Memory B cell (primary cell): ENCODE measurements around the gene MKNK1.

ENCODE experiments used
- ATAC-seq: fragments of 150-1000 bp; cut with Tn5 transposase; 2 replicates; pipeline ENCODE4 v1.10.0; 2021; ENCODE audit warnings: low read depth, mild to moderate bottlenecking, moderate library complexity
- DNase-seq, 2 donors: peaks; one replicate each; pipeline ENCODE4 v3.0.0; 2022; ENCODE audit warnings: low spot score in 2 of 2
- H3K27ac Mint-ChIP-seq: one replicate; pipeline ENCODE4 v1.8.0; 2022; ENCODE audit warnings: mild to moderate bottlenecking, moderate library complexity, mixed read lengths
- H3K27me3 Mint-ChIP-seq: one replicate; pipeline ENCODE4 v1.8.0; 2022; ENCODE audit warnings: mixed read lengths
- H3K36me3 Mint-ChIP-seq: one replicate; pipeline ENCODE4 v1.8.0; 2022; ENCODE audit warnings: mild to moderate bottlenecking, mixed read lengths
- H3K4me1 Mint-ChIP-seq: one replicate; pipeline ENCODE4 v1.8.0; 2022; ENCODE audit warnings: mixed read lengths
- H3K4me3 Mint-ChIP-seq: one replicate; pipeline ENCODE4 v1.8.0; 2022; ENCODE audit warnings: mild to moderate bottlenecking, moderate library complexity, mixed read lengths
- H3K9me3 Mint-ChIP-seq: one replicate; pipeline ENCODE4 v1.8.0; 2022; ENCODE audit warnings: mixed read lengths

MKNK1 gene

DNA sequence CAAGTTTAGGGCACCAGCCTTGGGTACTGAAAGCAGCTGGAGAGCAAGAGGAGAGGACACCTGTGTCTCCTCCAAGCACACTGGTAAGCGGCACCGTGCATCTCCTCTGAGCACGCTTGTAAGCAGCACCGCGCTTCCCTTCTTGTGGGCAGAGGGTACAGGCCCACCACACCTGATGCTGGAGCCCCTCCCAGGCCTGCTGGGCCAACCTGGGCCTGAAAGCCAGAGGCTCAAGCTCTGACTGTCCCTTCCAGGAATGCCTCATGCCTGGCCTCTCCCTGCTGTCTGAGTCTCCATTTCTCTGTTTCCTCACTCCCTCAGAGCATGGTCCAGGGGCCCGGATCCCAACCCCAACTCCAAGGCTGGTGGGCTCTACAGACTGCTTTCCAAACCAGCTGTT is 88.5 kb downstream of the MKNK1 start:
- ATAC-seq, result no peak
- H3K4me1 Mint-ChIP-seq, result peaks cover 2% of the 10 kb centered on the region
- H3K27me3 Mint-ChIP-seq, result peaks cover 28% of the 10 kb centered on the region

DNA sequence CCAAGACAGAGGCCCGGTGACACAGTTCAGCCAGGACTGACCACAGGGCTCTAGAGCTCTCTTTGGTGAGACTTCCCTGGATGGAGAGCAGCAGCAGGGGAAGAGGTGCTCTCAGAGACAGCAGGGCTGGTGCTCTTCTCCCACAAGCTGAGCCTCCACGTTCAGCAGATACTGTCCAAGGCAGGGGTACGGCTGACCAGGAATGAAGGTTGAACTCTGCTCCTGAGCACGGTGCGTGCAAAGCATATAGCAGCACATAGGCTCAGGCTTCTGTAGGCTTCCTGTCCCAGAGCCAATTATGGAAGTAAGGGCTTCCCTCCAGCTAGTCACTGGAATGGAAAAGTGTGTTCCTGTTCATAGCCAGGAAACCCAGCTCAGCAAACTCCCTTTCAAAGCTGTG is 90.5 kb downstream of the MKNK1 start:
- ATAC-seq, result no peak
- Mint-ChIP-seq H3K9me3 (no peaks in the 10 kb centered on the region), H3K4me1 (peaks cover 2% of the 10 kb centered on the region), H3K27me3 (peaks cover 23% of the 10 kb centered on the region), H3K27ac (no peak overlapping the region), H3K4me3 (no peak overlapping the region), H3K36me3 (no peaks in the 10 kb centered on the region)
- DNase-seq, result no peak

More for the DNA sequence above, 88.5 kb downstream of the MKNK1 start:
- no peak for DNase-seq
- H3K9me3 Mint-ChIP-seq, result no peaks in the 10 kb centered on the region
- no peak overlapping the region for H3K27ac Mint-ChIP-seq
- no peak overlapping the region for H3K4me3 Mint-ChIP-seq
- no peaks in the 10 kb centered on the region for H3K36me3 Mint-ChIP-seq

DNA sequence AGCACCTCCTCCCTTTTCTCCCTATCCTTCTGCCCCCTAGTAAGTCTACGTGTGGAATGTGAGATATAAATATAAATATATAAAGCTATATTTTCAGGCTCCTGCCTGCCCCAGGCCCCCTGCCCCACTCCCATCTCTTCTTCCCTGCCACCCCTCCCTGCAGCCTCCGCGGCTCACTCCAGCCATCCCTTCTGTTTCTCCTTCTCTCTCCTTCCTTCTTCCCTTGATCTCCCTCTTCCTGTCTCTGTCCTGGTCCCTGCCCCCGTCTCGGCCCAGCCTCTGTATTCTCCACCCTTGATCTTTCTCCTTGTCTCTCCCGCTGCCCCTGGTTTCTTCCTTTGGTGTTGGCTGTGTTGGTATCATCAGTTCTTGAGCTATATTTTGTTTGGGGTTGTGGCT is 91.3 kb downstream of the MKNK1 start:
- H3K27ac Mint-ChIP-seq, result no peak overlapping the region
- no peaks in the 10 kb centered on the region for H3K36me3 Mint-ChIP-seq
- H3K9me3 Mint-ChIP-seq, result no peaks in the 10 kb centered on the region
- DNase-seq, result no peak
- ATAC-seq, result no peak
- H3K27me3 Mint-ChIP-seq, result peaks cover 21% of the 10 kb centered on the region
- H3K4me3 Mint-ChIP-seq, result no peak overlapping the region
- H3K4me1 Mint-ChIP-seq, result peaks cover 2% of the 10 kb centered on the region

DNA sequence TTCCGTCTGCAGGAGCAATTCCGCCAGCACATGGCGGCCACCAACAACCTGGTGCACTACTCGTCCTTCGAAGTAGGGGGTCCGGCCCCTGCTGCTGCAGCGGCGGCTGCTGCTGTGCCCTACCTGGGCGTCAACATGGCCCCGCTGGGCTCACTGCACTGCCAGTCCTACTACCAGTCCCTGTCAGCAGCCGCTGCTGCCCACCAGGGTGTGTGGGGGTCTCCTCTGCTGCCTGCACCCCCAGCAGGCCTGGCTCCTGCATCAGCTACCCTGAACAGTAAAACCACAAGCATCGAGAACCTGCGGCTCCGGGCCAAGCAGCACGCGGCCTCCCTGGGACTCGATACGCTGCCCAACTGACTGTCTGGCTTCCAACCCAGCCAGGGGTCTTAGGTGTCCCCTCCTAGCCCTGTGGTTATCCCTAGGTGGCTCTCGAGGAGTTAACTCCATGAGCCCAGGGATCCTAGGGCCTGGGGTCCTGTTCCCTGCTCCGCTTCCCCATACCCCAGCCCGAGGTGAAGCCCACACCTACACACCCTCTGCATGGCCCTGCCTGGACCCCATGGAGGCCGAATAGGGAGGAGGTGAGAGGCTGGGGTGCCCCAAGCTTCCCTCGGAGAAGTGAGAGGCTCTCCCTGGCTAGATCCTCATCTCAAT is 91.8 kb downstream of the MKNK1 start:
- Mint-ChIP-seq H3K4me3 (no peak overlapping the region), H3K4me1 (peaks cover 1% of the 10 kb centered on the region)
- ATAC-seq, result no peak

DNA sequence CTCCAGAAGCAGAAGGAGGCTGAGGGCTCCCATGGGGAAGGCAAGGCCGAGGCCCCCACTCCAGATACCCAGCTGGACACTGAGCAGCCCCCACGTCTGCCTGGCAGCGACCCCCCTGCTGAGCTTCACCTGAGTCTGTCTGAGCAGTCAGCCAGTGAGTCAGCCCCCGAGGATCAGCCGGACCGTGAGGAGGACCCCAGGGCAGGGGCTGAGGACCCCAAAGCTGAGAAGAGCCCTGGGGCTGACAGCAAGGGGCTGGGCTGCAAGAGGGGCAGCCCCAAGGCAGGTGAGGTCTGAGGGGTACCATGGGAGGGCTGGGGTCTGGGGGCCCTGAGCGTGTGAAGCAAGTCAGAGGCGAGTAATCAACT is 93.1 kb downstream of the MKNK1 start:
- Mint-ChIP-seq H3K27ac (no peak overlapping the region), H3K4me3 (no peak overlapping the region)

More for the DNA sequence above, 91.8 kb downstream of the MKNK1 start:
- Mint-ChIP-seq H3K27ac (no peak overlapping the region), H3K27me3 (peaks cover 20% of the 10 kb centered on the region), H3K9me3 (no peaks in the 10 kb centered on the region), H3K36me3 (no peaks in the 10 kb centered on the region)
- DNase-seq, result no peak

DNA sequence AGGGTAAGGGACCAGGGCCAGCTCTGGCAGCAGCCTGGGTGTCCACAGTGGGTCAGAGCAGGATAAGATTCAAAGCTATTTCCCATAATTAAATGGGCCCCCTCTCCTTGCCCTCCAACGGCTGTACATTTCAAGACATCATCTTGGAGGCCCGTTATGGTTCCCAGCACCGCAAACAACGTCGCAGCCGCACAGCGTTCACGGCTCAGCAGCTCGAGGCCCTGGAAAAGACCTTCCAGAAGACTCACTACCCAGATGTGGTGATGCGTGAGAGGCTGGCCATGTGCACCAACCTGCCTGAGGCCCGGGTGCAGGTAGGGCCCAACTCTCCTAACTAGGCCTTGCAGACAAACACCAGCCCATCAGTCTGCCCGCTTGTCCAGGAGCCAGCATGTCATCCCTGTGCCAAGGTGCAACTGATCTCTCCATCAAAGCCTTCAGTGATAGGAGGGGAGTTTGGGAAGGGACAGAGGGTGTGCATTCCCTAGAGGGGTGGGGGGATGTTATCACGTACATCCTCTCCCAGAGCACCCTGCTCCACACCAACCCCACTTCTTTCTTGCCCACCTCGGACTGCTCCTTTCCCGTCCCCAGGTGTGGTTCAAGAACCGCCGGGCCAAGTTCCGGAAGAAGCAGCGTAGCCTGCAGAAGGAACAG is 93.6 kb downstream of the MKNK1 start:
- Mint-ChIP-seq H3K9me3 (no peaks in the 10 kb centered on the region), H3K36me3 (no peaks in the 10 kb centered on the region), H3K27me3 (peaks cover 17% of the 10 kb centered on the region), H3K27ac (no peak overlapping the region), H3K4me1 (no peaks in the 10 kb centered on the region), H3K4me3 (no peak overlapping the region)
- DNase-seq, result no peak
- no peak for ATAC-seq

More for the DNA sequence above, 93.1 kb downstream of the MKNK1 start:
- Mint-ChIP-seq H3K4me1 (no peaks in the 10 kb centered on the region), H3K27me3 (peaks cover 18% of the 10 kb centered on the region), H3K36me3 (no peaks in the 10 kb centered on the region), H3K9me3 (no peaks in the 10 kb centered on the region)
- DNase-seq (no peak), ATAC-seq (no peak)

DNA sequence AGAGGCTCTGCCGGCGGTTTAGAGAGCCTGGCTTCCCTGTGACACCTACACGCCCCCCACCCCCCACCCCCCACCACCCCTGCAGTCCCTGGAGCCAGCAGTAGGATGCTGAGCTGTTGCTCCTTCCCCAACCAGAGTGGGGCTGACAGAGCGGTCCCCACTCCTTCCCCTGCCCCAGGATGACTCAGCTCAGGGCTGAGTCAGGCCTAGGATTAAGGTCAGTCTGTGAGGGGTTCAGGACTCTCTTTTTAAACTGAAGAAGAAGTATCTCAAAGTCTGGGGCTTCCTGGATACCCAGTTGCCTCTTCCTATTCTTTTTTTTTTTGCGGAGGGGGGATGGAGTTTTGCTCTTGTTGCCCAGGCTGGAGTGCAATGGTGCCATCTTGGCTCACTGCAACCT is 95.3 kb downstream of the MKNK1 start:
- ATAC-seq, result no peak
- peaks cover 13% of the 10 kb centered on the region for H3K27me3 Mint-ChIP-seq
- no peaks in the 10 kb centered on the region for H3K36me3 Mint-ChIP-seq
- no peaks in the 10 kb centered on the region for H3K9me3 Mint-ChIP-seq
- no peak overlapping the region for H3K4me3 Mint-ChIP-seq
- no peak for DNase-seq
- no peaks in the 10 kb centered on the region for H3K4me1 Mint-ChIP-seq
- no peak overlapping the region for H3K27ac Mint-ChIP-seq
